NCI-H146 treated with DMSO at 0.1 percent for 48 hours (cell line): Measurements from ENCODE around the gene TLCD3A.
A peak's percentile ranks its signal among the peaks of the same experiment; 100 is the strongest.
"Not testable (repeated sequence)": the region's sequence is repeated elsewhere in the genome, so short reads cannot be mapped to it uniquely, and the experiment has no call there.

Experiments
- DNase-seq: peaks from one replicate; lab custom pipeline; 2025; ENCODE audit not compliant: unreplicated experiment; lab: John Stamatoyannopoulos, UW

Gene TLCD3A

GRCh38 chr17:732067-732901 lies at the start of gene TLCD3A:
Gene TLCD3A, plus strand, starts transcription at chr17:732596. Its CDS starts 52 bp downstream, at chr17:732648.
- peak; percentile 46 for DNase-seq

GRCh38 chr17:683040-683439 lies 49.4 kb upstream of the TLCD3A start:
- DNase-seq: no peak

GRCh38 chr17:683499-684254 lies 48.7 kb upstream of the TLCD3A start:
- DNase-seq: no peak

GRCh38 chr17:685006-685405 lies 47.4 kb upstream of the TLCD3A start:
- no peak for DNase-seq

- no peak for DNase-seq
Observed at GRCh38 chr17:688100-688989, 44.1 kb upstream of the TLCD3A start.

- DNase-seq: no peak
Observed at GRCh38 chr17:689556-690275, 42.7 kb upstream of the TLCD3A start.

GRCh38 chr17:690361-690760 lies 42.0 kb upstream of the TLCD3A start:
- DNase-seq: no peak

GRCh38 chr17:691423-691822 lies 41.0 kb upstream of the TLCD3A start:
- no peak for DNase-seq

DNA sequence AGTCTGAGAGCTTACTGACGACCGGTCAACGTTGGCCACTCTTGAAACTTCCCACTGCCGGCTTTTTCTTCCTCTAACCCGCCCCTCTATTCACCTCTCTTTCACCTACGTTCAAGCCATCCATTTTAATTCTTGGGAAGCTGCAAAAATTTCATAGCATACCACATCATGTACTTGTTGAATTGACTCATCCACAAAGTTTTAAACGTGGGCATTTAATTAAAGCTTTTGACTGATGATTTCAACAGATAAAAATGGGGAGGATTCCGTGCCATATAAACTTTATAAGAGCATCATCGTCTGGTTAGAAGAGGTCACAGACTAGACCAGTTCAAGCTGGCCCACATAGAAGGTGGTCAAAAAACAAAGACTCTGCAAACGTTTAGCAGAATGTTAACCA lies 40.3 kb upstream of the TLCD3A start:
- DNase-seq: no peak

- no peak for DNase-seq
Observed at GRCh38 chr17:693791-694638, 38.4 kb upstream of the TLCD3A start.

DNA sequence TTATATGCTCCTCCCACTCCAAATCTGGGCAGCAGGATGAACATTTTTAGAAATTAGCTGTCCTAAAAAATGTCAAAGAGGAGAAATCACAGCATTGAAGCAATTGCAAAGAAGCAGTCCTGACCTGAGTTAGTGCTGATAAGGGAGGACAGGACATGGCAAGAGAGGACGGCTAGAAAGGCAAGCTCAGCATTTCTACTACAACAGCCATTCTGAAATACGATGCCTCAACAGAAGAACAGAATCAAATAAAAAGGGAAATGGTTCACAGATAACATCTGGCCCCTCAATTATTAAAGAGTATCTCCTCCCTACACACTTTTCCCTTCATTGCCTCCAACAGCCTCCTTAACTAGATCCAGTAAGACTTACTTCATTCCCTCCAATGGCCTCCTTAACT lies 36.0 kb upstream of the TLCD3A start:
- no peak for DNase-seq

GRCh38 chr17:697682-698081 lies 34.7 kb upstream of the TLCD3A start:
- no peak for DNase-seq

GRCh38 chr17:698096-698495 lies 34.3 kb upstream of the TLCD3A start:
- not testable (repeated sequence) for DNase-seq

DNA sequence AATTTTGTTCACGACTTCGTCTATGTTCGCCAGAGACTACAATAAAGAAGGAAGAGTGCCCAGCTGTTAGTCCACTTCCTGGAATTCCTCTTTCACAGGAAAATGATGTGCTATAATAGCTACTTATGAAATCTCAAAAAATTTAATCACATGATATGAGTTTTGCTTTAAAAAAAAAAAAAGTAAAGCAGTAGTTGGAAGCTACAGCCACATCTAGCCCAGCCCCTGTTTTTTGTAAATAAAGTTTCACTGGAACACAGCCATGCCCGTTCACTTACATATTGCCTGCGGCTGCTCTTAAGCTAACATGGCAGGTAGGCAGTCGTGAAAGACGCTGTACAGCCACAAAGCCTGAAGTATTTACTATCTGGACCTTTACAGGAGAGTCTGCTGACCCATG lies 33.1 kb upstream of the TLCD3A start:
- no peak for DNase-seq

- peak; percentile 24 for DNase-seq
Observed at GRCh38 chr17:700504-701094, 31.8 kb upstream of the TLCD3A start.

GRCh38 chr17:703081-703875 lies 29.1 kb upstream of the TLCD3A start:
- DNase-seq: no peak

DNA sequence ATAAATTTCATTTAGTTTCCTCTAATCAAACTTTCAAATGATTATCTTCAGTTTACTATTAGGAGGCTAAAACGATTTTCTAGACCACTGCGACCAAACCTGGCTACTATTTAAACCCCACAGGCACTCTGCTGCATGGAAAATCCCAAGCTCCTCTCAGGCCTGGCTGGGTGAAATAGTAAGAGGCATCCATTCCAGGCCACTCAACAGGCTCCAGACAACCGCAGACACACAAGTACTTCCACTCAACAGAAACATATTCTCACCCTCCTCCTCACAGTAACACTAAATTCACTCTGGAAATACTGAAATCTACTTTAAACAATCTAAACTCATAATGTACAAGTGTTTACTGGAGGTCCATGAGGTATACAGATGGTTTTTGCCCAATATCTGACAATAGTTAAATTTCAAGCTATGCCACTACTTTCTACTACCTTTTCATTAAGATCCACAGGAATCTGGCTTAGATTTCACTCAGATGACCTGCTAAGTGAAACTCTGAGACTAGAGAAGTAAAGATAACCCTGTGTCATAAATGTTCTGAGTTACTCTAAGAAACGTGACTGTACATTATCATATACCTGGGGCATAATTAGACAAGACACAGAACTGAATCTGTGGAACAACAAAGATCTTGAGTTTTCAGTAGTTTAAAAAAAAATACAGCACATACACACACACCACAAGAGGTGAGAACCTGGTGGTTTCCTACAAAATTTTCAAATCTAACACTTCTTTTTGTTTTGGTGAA lies 28.1 kb upstream of the TLCD3A start:
- no peak for DNase-seq

DNA sequence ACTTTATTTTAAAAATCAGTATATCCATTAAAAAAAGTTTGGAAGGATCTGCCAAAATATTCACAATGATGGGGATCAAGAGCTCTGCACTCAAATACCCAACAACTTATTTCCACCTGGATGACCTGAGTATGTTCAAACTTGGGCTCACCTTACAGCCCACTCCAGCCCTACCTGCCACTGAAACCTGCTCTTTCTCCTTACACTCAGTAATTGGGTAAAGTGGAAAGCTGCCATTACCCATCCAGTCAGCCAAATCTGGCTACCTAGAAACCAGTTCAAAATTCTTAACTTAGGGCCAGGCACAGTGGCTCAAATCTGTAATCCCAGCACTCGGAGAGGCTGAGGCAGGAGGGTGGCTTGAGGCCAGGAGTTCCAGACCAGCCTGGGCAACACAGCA lies 27.4 kb upstream of the TLCD3A start:
- DNase-seq: no peak
